ENCODE results near the gene TMEM179B. TPM values are rescaled to one million over a fixed set of nuclear protein-coding genes. Genes with fewer than 3 reads are reported as not detected.

TMEM179B gene
- total and polyA plus RNA-seq, 9 of the 15 experiments (the other 6 are each of a cell fraction or from before 2014, with no cell fraction given): 27.7 to 105 (median 37.0) TPM

DNA sequence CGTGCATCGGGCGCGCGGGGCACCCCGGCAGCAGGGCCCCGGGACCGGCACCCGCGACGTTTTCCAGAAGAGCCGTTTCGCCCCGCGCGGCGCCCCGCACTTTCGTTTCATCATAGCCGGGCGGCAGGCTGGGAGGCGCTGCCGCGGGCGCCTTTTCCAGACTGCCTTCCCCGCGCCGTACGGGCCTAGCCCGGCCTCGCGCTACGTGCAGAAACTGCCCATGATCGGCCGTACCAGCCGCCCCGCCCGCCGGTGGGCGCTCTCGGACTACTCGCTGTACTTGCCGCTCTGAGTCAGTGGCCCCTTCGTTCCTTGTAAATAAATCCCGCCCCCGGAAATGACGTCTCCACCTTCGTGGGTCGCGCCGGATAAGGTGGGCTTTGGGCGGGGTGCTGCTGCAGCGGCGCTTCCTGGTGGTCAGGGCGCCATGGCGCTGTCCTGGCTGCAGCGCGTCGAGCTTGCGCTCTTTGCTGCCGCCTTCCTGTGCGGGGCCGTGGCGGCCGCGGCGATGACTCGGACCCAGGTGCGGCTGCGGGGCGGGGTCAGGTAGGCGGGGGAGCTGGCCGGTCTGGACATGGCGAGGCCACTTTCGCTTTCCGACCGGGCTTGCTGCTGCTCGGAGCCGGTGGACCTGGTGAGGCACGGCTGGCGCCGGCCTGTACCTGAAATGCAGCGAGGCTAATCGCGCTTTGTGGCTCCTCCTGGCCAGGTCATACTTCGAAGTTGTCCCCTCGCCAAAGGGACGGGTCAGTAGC, at the start of gene TMEM179B (continued):
- TF ChIP-seq, protein P1, sequence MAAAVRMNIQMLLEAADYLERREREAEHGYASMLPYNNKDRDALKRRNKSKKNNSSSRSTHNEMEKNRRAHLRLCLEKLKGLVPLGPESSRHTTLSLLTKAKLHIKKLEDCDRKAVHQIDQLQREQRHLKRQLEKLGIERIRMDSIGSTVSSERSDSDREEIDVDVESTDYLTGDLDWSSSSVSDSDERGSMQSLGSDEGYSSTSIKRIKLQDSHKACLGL (CRISPR knock-in tag; IDR thresholded peaks at IDR 0.05; ENCODE audit: borderline replicate concordance, poor library complexity, severe bottlenecking): peak; percentile 22
- TF ChIP-seq, protein P2, sequence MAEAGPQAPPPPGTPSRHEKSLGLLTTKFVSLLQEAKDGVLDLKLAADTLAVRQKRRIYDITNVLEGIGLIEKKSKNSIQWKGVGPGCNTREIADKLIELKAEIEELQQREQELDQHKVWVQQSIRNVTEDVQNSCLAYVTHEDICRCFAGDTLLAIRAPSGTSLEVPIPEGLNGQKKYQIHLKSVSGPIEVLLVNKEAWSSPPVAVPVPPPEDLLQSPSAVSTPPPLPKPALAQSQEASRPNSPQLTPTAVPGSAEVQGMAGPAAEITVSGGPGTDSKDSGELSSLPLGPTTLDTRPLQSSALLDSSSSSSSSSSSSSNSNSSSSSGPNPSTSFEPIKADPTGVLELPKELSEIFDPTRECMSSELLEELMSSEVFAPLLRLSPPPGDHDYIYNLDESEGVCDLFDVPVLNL (CRISPR knock-in tag; IDR thresholded peaks at IDR 0.05; ENCODE audit: low read depth): peak; percentile 74
- TF ChIP-seq BRF1 (IDR thresholded peaks at IDR 0.05; ENCODE audit: borderline replicate concordance, extremely low read depth, insufficient read length) (no peak), NCOA1 (IDR thresholded peaks at IDR 0.05; ENCODE audit: low read depth) (no peak), EP400 (IDR thresholded peaks at IDR 0.05) (peak; percentile 93), EGR1 (conservative IDR thresholded peaks at IDR 0.05) (peak; percentile 44; the same call in 1 of the 2 replicates), NONO (IDR thresholded peaks at IDR 0.05; ENCODE audit: low read depth in 2 of 2, low read length in 1 of 2) (peak; percentile 50 to 68; a peak in 2 of 4 replicates), MCM3 (IDR thresholded peaks at IDR 0.05) (no peak), ZNF644 (tag; IDR thresholded peaks at IDR 0.05; ENCODE audit: low read depth) (no peak), CREM (IDR thresholded peaks at IDR 0.05; ENCODE audit: low read depth) (peak; percentile 98), ZNF277 (CRISPR knock-in tag; IDR thresholded peaks at IDR 0.05; ENCODE audit: borderline replicate concordance) (no peak), ZBTB8A (IDR thresholded peaks at IDR 0.05; ENCODE audit: partially characterized antibody) (no peak), KHSRP (IDR thresholded peaks at IDR 0.05) (no peak), ZNF77 (CRISPR knock-in tag; IDR thresholded peaks at IDR 0.05) (no peak), RCOR1 (IDR thresholded peaks at IDR 0.05; ENCODE audit: borderline replicate concordance in 1 of 2, low read depth in 2 of 2, low read length in 2 of 2) (no peak), BMI1 (IDR thresholded peaks at IDR 0.05; ENCODE audit: low read length) (no peak), E2F6 (IDR thresholded peaks at IDR 0.05; ENCODE audit: borderline replicate concordance in 1 of 2, extremely low read depth in 1 of 2, insufficient read depth in 1 of 2, insufficient read length in 1 of 2, low read depth in 1 of 2, low read length in 1 of 2, poor library complexity in 1 of 2, severe bottlenecking in 1 of 2) (peak; percentile 80 to 81), GABPB1 (CRISPR knock-in tag; IDR thresholded peaks at IDR 0.05) (peak; percentile 99), FOXJ3 (CRISPR knock-in tag; IDR thresholded peaks at IDR 0.05) (no peak), RBM17 (IDR thresholded peaks at IDR 0.05; ENCODE audit: borderline replicate concordance, low read depth, low read length) (no peak), RUNX1 (IDR thresholded peaks at IDR 0.05; ENCODE audit: low read depth) (no peak), LCOR (CRISPR knock-in tag; IDR thresholded peaks at IDR 0.05) (peak; percentile 88; the same call in 1 of the 2 replicates)
- TF ChIP-seq, protein P3, sequence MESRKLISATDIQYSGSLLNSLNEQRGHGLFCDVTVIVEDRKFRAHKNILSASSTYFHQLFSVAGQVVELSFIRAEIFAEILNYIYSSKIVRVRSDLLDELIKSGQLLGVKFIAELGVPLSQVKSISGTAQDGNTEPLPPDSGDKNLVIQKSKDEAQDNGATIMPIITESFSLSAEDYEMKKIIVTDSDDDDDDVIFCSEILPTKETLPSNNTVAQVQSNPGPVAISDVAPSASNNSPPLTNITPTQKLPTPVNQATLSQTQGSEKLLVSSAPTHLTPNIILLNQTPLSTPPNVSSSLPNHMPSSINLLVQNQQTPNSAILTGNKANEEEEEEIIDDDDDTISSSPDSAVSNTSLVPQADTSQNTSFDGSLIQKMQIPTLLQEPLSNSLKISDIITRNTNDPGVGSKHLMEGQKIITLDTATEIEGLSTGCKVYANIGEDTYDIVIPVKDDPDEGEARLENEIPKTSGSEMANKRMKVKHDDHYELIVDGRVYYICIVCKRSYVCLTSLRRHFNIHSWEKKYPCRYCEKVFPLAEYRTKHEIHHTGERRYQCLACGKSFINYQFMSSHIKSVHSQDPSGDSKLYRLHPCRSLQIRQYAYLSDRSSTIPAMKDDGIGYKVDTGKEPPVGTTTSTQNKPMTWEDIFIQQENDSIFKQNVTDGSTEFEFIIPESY (CRISPR knock-in tag; IDR thresholded peaks at IDR 0.05): peak; percentile 86
